ENCODE data around the gene WNT16.

Gene WNT16

GRCh38 chr7:121369462-121369861 lies 40.7 kb downstream of the WNT16 start:
- no peak for DNase-seq (ENCODE audit: low read depth, low spot score)
- H3K36me3 ChIP-seq (ENCODE audit: insufficient read depth, low read length) = no peaks in the 10 kb centered on the region; the same call in 1 of the 2 replicates
- TF ChIP-seq POLR2AphosphoS5 (IDR thresholded peaks at IDR 0.05; ENCODE audit: borderline replicate concordance, low read depth, low read length) (no peak), EZH2 (IDR thresholded peaks at IDR 0.05) (no peak), FOXP2 (optimal IDR thresholded peaks at IDR 0.05; ENCODE audit: control extremely low read depth, extremely low read length, insufficient read depth) (no peak)
- no peak overlapping the region for H3K27ac ChIP-seq
- H3K4me3 ChIP-seq = no peak overlapping the region
- no peak overlapping the region for H3K9ac ChIP-seq (ENCODE audit: insufficient read length)
- no peaks in the 10 kb centered on the region for H3K9me3 ChIP-seq (ENCODE audit: low read depth, low read length)

GRCh38 chr7:121371367-121371766 lies 42.6 kb downstream of the WNT16 start:
- Histone ChIP-seq H3K9me3 (ENCODE audit: low read depth, low read length) (no peaks in the 10 kb centered on the region), H3K27ac (peak overlapping the region; percentile 85; the same call in 1 of the 2 replicates), H3K9ac (ENCODE audit: insufficient read length) (no peak overlapping the region), H3K36me3 (ENCODE audit: insufficient read depth, low read length) (peaks cover under 1% of the 10 kb centered on the region), H3K4me3 (peak overlapping the region; percentile 55; the same call in 1 of the 2 replicates)
- DNase-seq (ENCODE audit: low read depth, low spot score) = no peak
- no peak for TF ChIP-seq EZH2 (IDR thresholded peaks at IDR 0.05)
- TF ChIP-seq POLR2AphosphoS5 (IDR thresholded peaks at IDR 0.05; ENCODE audit: borderline replicate concordance, low read depth, low read length) = no peak
- TF ChIP-seq FOXP2 (optimal IDR thresholded peaks at IDR 0.05; ENCODE audit: control extremely low read depth, extremely low read length, insufficient read depth) = no peak

GRCh38 chr7:121371883-121372282 lies 43.1 kb downstream of the WNT16 start:
- Histone ChIP-seq H3K9me3 (ENCODE audit: low read depth, low read length) (no peaks in the 10 kb centered on the region), H3K9ac (ENCODE audit: insufficient read length) (no peak overlapping the region), H3K4me3 (peak overlapping the region; percentile 55), H3K36me3 (ENCODE audit: insufficient read depth, low read length) (peaks cover 5% of the 10 kb centered on the region), H3K27ac (peak overlapping the region; percentile 85)
- no peak for DNase-seq (ENCODE audit: low read depth, low spot score)
- no peak for TF ChIP-seq FOXP2 (optimal IDR thresholded peaks at IDR 0.05; ENCODE audit: control extremely low read depth, extremely low read length, insufficient read depth)
- TF ChIP-seq POLR2AphosphoS5 (IDR thresholded peaks at IDR 0.05; ENCODE audit: borderline replicate concordance, low read depth, low read length) = no peak
- TF ChIP-seq EZH2 (IDR thresholded peaks at IDR 0.05) = no peak

- TF ChIP-seq EZH2 (IDR thresholded peaks at IDR 0.05) (no peak), FOXP2 (optimal IDR thresholded peaks at IDR 0.05; ENCODE audit: control extremely low read depth, extremely low read length, insufficient read depth) (no peak), POLR2AphosphoS5 (IDR thresholded peaks at IDR 0.05; ENCODE audit: borderline replicate concordance, low read depth, low read length) (peak; percentile 47; the same call in 1 of the 2 replicates)
- H3K36me3 ChIP-seq (ENCODE audit: insufficient read depth, low read length) = peaks cover 7% of the 10 kb centered on the region
- no peak for DNase-seq (ENCODE audit: low read depth, low spot score)
- H3K9ac ChIP-seq (ENCODE audit: insufficient read length) = no peak overlapping the region
- H3K4me3 ChIP-seq = peak overlapping the region; percentile 55
- peak overlapping the region; percentile 85 for H3K27ac ChIP-seq
- no peaks in the 10 kb centered on the region for H3K9me3 ChIP-seq (ENCODE audit: low read depth, low read length)
Measured at GRCh38 chr7:121372376-121373010, 43.7 kb downstream of the WNT16 start.

GRCh38 chr7:121373177-121373576 lies 44.4 kb downstream of the WNT16 start:
- peaks cover 14% of the 10 kb centered on the region for H3K36me3 ChIP-seq (ENCODE audit: insufficient read depth, low read length)
- H3K9ac ChIP-seq (ENCODE audit: insufficient read length) = no peak overlapping the region
- DNase-seq (ENCODE audit: low read depth, low spot score) = no peak
- peak overlapping the region; percentile 85 for H3K27ac ChIP-seq
- TF ChIP-seq EZH2 (IDR thresholded peaks at IDR 0.05) (no peak), FOXP2 (optimal IDR thresholded peaks at IDR 0.05; ENCODE audit: control extremely low read depth, extremely low read length, insufficient read depth) (no peak), POLR2AphosphoS5 (IDR thresholded peaks at IDR 0.05; ENCODE audit: borderline replicate concordance, low read depth, low read length) (no peak)
- H3K4me3 ChIP-seq = peak overlapping the region; percentile 55
- no peaks in the 10 kb centered on the region for H3K9me3 ChIP-seq (ENCODE audit: low read depth, low read length)

GRCh38 chr7:121376979-121377378 lies 48.2 kb downstream of the WNT16 start:
- Histone ChIP-seq H3K27ac (no peak overlapping the region), H3K9ac (ENCODE audit: insufficient read length) (no peak overlapping the region), H3K36me3 (ENCODE audit: insufficient read depth, low read length) (peaks cover 14% of the 10 kb centered on the region), H3K4me3 (no peak overlapping the region), H3K9me3 (ENCODE audit: low read depth, low read length) (no peaks in the 10 kb centered on the region)
- DNase-seq (ENCODE audit: low read depth, low spot score) = no peak
- TF ChIP-seq FOXP2 (optimal IDR thresholded peaks at IDR 0.05; ENCODE audit: control extremely low read depth, extremely low read length, insufficient read depth) (no peak), POLR2AphosphoS5 (IDR thresholded peaks at IDR 0.05; ENCODE audit: borderline replicate concordance, low read depth, low read length) (no peak), EZH2 (IDR thresholded peaks at IDR 0.05) (no peak)

GRCh38 chr7:121379930-121380329 lies 51.1 kb downstream of the WNT16 start:
- H3K4me3 ChIP-seq = no peak overlapping the region
- H3K27ac ChIP-seq = no peak overlapping the region
- H3K36me3 ChIP-seq (ENCODE audit: insufficient read depth, low read length) = peaks cover 14% of the 10 kb centered on the region
- H3K9ac ChIP-seq (ENCODE audit: insufficient read length) = no peak overlapping the region
- H3K9me3 ChIP-seq (ENCODE audit: low read depth, low read length) = no peaks in the 10 kb centered on the region
- TF ChIP-seq FOXP2 (optimal IDR thresholded peaks at IDR 0.05; ENCODE audit: control extremely low read depth, extremely low read length, insufficient read depth) = no peak
- TF ChIP-seq EZH2 (IDR thresholded peaks at IDR 0.05) = no peak
- no peak for TF ChIP-seq POLR2AphosphoS5 (IDR thresholded peaks at IDR 0.05; ENCODE audit: borderline replicate concordance, low read depth, low read length)
- DNase-seq (ENCODE audit: low read depth, low spot score) = no peak

- H3K9ac ChIP-seq (ENCODE audit: insufficient read length) = no peak overlapping the region
- no peak overlapping the region for H3K4me3 ChIP-seq
- H3K36me3 ChIP-seq (ENCODE audit: insufficient read depth, low read length) = peaks cover 7% of the 10 kb centered on the region
- no peak overlapping the region for H3K27ac ChIP-seq
- TF ChIP-seq FOXP2 (optimal IDR thresholded peaks at IDR 0.05; ENCODE audit: control extremely low read depth, extremely low read length, insufficient read depth) = no peak
- no peak for TF ChIP-seq EZH2 (IDR thresholded peaks at IDR 0.05)
- no peak for TF ChIP-seq POLR2AphosphoS5 (IDR thresholded peaks at IDR 0.05; ENCODE audit: borderline replicate concordance, low read depth, low read length)
- H3K9me3 ChIP-seq (ENCODE audit: low read depth, low read length) = no peaks in the 10 kb centered on the region
- no peak for DNase-seq (ENCODE audit: low read depth, low spot score)
Measured at GRCh38 chr7:121382473-121382872, 53.7 kb downstream of the WNT16 start.
